Measurements from ENCODE around the gene GGTLC2.
"Not testable (repeated sequence)": the region's sequence is repeated elsewhere in the genome, so short reads cannot be mapped to it uniquely, and the experiment has no call there.

Gene GGTLC2

GRCh38 chr22:22644314-22644713, at the start of gene GGTLC2:
Gene GGTLC2 (plus strand): TSS chr22:22644614. CDS start chr22:22646346, 1,732 bp downstream.
- DNase-seq (ENCODE audit: low read depth) = not testable (repeated sequence)

DNA sequence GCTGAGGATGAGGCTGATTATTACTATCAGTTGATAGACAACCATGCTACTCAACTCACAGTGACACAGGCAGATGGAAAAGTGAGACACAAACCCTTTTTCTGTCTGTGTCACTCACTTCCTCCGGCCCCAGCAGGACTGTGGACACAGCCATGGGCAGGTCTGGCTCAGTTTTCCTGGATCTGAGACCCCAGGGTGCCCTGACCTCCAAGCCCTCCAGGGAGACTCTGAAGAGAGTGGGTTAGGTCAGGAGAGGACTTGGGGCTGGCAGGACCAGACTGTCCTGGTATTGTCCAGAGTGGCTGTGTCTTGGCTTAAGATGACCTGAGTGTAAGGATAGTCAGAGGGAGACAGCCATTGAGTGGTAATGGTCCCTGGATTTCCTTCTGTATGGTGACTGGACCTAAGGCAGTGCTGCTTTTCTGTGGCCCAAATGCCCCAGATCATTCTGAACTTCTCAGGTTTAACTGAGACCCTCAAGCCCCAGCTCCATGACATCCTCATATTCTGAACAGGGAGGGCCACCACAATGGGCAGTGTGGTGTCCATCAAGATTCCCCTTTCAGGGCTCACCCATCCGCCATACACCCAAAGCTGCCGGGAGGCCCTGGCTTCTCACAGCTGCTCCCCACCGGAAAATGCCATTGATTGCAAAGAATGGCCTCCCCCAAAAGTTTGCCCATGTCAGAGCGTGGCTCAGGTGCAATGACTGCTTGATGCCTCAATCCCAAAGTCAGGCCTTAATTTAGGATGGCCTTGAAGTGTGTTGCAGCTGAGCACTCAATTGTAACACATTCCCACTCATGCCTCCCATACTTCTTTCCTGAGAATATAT, 49.2 kb upstream of the GGTLC2 start:
- no peak for DNase-seq (ENCODE audit: low read depth)

- no peak for DNase-seq (ENCODE audit: low read depth)
These were observed 46.3 kb upstream of the GGTLC2 start for GRCh38 chr22:22598144-22598543.

- DNase-seq (ENCODE audit: low read depth) = no peak
These were observed 45.2 kb upstream of the GGTLC2 start for GRCh38 chr22:22599248-22599647.

- no peak for DNase-seq (ENCODE audit: low read depth)
These were observed 43.7 kb upstream of the GGTLC2 start for GRCh38 chr22:22600531-22601261.

DNA sequence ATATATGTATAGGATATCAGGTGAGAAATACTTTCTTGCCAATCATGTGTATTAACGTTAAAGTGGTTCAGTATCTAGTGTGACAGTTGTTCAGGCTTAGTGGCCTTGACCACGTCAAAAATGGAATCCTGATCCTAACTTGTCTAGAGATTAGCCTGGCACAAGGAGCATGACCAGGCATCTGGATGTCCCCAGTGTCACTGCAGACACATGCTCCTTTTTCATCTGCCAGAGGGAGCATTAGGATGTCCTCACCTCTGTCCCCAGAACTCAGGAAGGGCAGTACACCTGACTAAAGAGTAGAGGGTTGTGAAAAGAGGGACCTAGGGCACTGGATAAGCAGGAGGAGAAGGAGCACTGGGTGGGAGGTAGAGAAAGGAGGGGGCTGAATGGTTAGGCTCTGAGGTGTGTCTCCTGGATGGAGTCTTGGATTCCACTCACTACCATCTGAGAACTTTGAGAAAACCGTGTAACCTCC, 40.9 kb upstream of the GGTLC2 start:
- no peak for DNase-seq (ENCODE audit: low read depth)

- no peak for DNase-seq (ENCODE audit: low read depth)
These were observed 39.9 kb upstream of the GGTLC2 start for GRCh38 chr22:22604326-22605073.

DNA sequence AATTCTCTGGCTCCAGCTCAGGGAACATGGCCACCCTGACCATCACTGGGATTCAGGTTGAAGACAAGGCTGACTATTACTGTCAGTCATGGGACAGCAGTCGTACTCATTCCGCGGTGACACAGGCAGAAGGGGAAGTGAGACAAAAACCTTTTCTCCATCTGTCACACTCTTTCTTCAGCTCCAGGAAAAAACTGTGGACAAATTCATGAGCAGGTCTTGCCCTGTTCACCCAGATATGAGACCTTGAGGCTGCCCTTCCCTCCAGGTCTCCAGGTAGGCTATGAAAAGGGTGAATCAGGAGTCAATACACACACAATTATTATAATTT, 39.4 kb upstream of the GGTLC2 start:
- DNase-seq (ENCODE audit: low read depth) = no peak

- DNase-seq (ENCODE audit: low read depth) = not testable (repeated sequence)
These were observed 36.4 kb upstream of the GGTLC2 start for GRCh38 chr22:22608022-22608421.

DNA sequence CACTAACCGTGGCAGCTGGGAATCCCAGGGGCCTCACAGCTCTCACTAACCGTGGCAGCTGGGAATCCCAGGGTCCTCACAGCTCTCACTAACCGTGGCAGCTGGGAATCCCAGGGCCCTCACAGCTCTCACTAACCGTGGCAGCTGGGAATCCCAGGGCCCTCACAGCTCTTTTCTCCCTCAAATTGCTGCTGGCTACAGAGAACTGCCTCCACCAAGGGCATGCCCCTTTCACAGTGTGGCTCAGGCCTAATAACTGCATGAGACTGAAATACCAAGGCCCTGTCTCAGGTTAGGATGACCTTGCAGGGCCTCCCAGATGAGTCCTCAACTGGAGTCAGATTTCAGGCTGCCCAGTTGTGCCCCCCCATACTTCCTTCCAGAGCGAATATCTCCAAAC, 35.1 kb upstream of the GGTLC2 start:
- no peak for DNase-seq (ENCODE audit: low read depth)

DNA sequence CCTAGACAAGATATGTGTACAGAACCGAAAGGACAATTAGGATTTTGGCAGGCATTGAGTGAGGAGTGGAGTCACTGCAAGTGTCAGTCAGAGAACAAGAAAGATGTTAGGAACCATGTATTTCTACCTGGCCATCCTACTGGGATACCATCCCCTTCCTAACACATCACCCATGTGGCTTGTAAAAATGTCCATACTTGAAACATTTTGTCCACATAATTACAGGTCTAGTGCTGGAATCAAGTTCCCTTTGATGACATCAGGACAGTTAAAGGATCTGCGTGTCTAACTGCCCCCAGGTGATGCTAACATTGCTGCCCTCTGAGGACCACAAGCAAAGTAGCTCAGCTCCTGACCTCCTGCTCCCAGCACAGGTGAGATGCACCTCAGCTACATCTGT, 31.9 kb upstream of the GGTLC2 start:
- no peak for DNase-seq (ENCODE audit: low read depth)

DNA sequence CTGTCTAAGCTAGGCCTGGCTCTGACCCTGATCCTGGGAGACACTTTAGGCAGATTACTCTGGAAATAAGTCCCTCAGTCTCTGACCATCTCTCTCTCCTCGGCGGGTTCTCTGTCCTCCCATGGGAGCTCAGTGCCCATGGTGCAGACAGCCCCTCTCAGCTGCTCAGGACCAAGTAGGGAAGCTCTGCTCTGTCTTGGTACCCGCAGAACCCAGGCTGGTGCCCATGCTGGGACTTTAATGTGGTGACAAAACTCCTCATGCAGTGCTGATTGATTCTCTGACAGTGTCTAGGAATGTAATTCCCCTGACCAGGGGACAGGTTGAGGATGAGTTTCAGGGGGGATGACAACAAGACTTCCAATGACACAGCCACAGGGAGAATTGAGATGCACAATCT, 30.3 kb upstream of the GGTLC2 start:
- no peak for DNase-seq (ENCODE audit: low read depth)

DNA sequence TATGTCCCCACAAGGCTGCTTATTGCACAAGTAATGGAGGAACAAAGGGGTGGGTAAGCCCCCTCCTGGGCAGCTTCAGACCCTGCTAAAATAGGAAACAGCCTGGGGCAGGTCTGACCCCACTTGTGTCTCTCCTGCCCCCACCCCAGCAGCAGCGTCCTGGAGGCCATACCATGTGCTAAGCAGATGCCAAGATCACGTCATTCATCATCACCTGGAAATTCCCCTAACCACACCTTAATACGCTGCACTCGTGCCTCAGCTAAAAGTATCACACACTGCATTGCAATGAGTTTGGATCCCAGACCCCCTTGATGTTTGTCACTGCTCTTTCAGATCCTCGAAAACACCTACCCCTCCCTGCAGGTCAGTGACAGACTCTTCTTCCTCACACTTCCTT, 27.8 kb upstream of the GGTLC2 start:
- no peak for DNase-seq (ENCODE audit: low read depth)

DNA sequence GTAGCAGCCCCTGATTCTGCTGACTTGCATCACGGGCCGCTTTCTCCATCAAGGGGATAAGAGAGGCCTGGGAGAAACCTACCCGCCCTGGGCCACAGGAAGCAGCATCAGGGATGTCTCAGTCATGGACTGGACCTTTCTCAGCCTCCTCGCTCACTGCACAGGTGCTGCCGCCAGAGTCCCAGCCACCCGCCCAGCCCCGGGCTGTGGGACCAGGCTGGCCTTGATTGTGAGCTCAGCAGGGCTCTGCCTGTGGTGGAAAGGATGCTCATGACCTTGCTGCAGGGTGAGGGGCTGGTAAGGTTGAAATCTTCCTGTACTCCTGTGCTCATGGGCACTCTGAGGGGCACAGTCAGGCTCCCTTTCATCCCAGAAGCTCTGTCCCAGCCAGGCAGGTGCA, 26.0 kb upstream of the GGTLC2 start:
- no peak for DNase-seq (ENCODE audit: low read depth)

DNA sequence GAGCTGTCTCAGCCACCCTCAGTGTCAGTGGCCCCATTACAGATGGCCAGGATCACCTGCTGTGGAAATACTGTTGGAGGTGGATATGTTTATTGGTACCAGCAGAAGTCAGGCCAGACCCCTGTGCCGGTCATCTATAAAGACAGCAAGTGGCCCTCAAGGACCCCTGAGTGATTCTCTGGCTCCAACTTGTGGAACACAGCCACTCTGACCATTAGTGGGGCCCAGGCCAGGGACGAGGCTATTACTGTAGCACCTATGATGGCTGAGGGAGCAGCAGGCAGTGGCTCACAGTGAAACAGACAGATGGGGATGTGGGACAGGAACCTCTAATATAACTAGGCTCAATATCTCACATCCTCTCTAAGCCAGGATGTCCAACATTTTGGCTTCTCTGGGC, 25.5 kb upstream of the GGTLC2 start:
- DNase-seq (ENCODE audit: low read depth) = no peak

- no peak for DNase-seq (ENCODE audit: low read depth)
These were observed 24.5 kb upstream of the GGTLC2 start for GRCh38 chr22:22619765-22620414.

- DNase-seq (ENCODE audit: low read depth) = not testable (repeated sequence)
These were observed 15.6 kb upstream of the GGTLC2 start for GRCh38 chr22:22628546-22629495.

DNA sequence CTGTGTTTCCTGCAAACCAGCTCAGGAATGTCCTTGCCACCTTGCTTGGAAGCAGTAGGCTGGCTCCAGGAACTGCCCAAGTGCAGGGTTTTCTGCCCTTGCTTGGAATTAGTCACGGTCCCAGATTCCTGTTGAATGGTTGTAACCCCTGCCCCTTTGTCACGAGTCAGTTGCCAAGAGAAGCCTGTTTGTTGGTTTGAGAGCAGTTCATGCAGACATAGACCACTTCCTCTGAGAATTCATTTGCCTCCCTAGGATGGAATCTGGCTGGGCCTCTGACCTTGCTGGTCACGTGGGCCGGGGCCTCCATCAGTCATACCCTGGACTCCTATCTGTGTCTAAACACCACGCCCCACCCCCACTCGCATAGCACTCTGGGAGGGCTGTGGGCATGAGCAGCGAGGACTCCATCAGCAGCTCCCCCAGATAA, 13.2 kb upstream of the GGTLC2 start:
- not testable (repeated sequence) for DNase-seq (ENCODE audit: low read depth)

- DNase-seq (ENCODE audit: low read depth) = not testable (repeated sequence)
These were observed 12.2 kb upstream of the GGTLC2 start for GRCh38 chr22:22632226-22632625.

DNA sequence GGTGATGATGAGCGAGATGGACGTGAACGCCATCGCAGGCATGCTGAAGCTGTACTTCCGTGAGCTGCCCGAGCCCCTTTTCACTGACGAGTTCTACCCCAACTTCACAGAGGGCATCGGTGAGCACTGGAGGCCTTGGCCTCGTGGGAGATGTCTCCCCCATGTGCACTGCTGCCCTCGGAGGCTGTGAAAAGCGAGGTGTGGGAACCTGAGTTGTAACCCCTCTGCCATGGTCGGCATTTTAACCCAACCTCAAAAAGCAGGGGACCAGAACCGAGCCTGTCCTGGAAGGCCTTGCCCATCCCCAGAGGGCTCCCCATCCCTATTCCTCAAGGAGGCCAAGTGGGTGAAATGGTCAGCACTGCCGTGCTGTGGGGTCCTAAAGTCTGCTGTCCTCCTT, 10.9 kb upstream of the GGTLC2 start:
- not testable (repeated sequence) for DNase-seq (ENCODE audit: low read depth)

- DNase-seq (ENCODE audit: low read depth) = not testable (repeated sequence)
These were observed 8.2 kb upstream of the GGTLC2 start for GRCh38 chr22:22636260-22636659.

Data from non-pigmented ciliary epithelial cell (primary cell).